Erythroblast (primary cell): ENCODE measurements around the gene SUGP2.

ENCODE experiments used
- DNase-seq, 2 experiments: peaks; one replicate each; lab custom pipeline; 2025; lab: John Stamatoyannopoulos, UW
- GATA1 ChIP-seq: IDR thresholded peaks from 2 replicates; pipeline ENCODE4 v1.6.1; 2011; ENCODE audit warnings: low read depth, mild to moderate bottlenecking, control low read depth, low read length, moderate library complexity
- POLR2A ChIP-seq: IDR thresholded peaks from 2 replicates; pipeline ENCODE4 v1.6.1; 2011; ENCODE audit warnings: mild to moderate bottlenecking, low read length

SUGP2 gene

DNA sequence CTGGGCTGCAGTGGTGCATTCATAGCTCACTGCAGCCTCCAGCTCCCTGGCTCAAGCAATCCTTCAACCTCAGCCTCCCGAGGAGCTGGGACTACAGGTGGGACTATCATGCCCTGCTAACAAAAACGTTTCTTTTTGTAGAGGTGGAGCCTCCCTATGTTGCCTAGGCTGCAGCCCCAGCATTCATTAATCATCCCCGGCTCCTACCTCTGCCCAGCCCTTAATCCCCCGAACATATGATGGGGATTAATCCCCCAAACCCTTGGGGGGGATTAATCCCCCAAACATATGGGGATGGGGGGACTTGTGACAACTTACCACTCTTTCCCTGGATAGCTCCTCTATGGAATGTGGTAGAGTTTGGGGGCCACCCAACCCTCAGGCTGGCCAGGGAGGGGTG lies 45.9 kb downstream of the SUGP2 start:
- DNase-seq = no peak
- no peak for TF ChIP-seq POLR2A
- TF ChIP-seq GATA1 = no peak

DNA sequence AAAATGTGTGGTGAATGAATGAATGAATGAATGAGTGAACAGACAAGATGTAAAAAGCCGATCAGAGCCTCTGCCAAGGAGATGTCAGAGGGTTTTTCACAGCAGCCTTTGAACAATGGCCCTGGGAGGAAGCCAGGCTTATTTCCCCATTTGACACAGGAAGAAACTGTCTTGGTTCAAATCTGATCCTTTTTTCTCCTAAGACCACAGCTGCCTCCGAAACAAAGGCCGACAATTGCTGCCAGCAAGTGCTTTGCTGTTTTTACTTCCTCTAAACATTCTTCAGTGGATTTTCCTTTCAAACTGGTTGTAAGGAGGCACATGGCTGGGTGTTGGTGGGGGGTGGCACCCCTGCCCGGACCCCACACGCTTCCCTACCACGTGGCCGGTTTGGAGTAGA lies 48.1 kb downstream of the SUGP2 start:
- no peak for DNase-seq
- TF ChIP-seq POLR2A (no peak), GATA1 (no peak)

DNA sequence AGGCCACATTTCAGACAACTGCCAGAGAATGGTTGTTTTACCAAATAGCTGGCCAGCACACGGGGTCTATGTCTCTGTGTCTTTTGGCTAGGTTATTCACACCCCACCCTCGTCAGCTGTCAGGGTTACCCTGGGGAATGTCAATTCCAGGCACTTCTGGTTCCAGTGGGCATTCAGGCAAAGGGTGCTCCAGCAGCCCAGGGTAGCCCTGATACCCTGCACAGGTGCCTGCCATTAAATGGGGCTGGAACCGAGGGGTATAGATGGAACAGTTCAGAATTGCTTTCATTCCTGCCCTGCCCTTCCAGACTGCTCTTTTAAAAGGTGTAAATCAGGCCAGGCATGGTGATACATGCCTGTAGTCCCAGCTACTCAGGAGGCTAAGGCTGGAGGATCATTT lies 49.1 kb downstream of the SUGP2 start:
- TF ChIP-seq GATA1 = no peak
- no peak for TF ChIP-seq POLR2A
- DNase-seq = no peak

DNA sequence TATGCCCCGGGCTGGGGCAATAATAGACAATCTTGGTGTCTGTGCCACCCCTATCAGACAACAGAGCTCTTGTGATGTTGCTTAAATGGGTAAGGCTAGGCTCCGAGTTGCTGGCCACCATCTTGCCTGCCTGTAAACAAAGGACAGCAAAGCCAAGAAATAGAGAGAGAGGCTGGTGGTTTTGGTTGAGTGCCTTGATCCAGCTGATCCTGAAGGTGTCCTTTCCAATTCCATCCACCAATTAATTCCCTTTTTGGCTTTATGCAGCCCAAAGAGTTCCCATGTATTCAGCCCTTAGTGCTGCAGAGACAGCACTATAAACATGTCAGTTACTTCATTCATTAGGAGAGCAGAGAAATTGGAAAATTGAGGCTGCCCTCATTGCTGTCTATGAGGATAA lies 50.6 kb downstream of the SUGP2 start:
- TF ChIP-seq GATA1 (no peak), POLR2A (no peak)
- no peak for DNase-seq

DNA sequence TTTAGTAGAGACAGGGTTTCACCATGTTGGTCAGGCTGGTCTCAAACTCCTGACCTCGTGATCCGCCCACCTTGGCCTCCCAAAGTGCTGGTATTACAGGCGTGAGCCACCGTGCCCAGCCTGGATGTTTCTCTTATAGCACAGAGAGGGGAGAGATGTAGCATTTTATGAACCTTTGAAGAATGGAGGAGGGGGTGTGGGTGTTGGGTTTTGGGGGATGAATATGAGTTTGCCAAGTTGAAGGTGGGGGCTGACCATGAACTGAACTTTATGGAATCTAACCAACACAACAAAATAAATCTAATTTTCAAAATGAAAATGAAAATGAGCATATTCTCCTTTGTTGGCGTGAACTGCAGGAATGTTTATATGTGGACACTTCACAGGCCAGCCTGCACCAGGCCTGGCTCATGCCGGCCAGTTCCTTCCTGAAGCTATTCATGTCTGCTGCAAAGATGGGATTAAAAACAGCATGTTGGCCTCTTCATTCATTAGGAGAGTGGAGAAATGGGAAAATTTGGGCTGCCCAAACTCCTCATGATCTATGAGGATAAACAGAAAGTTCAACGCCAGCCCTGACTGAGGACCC lies 52.8 kb downstream of the SUGP2 start:
- TF ChIP-seq POLR2A (no peak), GATA1 (no peak)
- DNase-seq = no peak

DNA sequence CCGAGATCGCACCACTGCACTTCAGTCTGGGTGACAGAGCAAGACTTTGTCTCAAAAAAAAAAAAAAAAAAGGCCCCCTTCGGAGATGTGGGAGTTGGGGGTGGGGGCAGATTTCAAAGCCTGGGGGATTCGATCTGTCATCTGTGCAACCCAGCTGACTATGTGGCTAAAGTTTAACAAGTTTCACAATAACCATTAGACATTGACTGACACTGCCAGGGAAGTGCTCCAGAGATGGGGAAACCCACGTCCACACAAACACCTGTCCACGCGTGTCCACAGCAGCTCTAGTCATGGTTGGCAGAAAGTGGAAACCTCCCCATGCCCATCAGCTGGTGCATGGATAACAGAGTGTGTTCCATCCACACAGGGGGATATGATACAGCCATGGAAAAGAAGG lies 54.7 kb downstream of the SUGP2 start:
- no peak for DNase-seq
- no peak for TF ChIP-seq POLR2A
- no peak for TF ChIP-seq GATA1

DNA sequence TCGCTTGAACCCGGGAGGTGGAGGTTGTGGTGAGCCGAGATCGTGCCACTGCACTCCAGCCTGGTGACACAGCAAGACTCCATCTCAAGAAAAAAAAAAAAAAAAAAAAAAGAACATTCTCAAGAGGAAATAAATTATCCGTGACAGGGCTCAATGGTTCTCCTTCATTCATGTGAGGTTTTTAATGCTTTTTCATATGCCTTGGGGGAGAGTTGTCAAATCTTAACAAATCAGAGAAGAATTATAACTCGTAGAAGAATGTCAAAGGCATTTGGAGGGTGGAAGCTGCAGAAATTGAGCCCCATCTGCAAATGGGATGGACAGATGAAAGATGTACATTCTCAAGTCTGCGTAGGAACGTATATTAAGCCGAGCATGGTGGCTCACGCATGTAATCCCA lies 57.4 kb downstream of the SUGP2 start:
- no peak for TF ChIP-seq POLR2A
- TF ChIP-seq GATA1 = no peak
- DNase-seq = no peak

DNA sequence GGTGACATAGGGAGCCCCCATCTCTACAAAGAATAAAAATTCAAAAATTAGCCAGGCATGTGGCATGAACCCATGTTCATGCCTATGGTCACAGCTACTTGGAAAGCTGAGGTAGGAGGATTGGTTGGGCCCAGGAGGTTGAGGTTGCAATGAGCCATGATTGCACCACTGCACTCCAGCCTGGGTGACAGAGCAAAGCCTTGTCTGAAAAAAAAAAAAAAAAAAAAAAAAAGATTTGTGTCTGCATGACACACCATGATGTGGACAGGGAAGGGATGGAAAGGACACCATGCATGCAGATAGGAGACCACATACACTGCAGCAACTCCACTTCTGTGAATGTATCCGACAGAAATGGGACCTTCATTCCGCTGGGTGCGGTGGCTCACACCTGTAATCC lies 58.3 kb downstream of the SUGP2 start:
- TF ChIP-seq POLR2A = no peak
- TF ChIP-seq GATA1 = no peak
- no peak for DNase-seq

DNA sequence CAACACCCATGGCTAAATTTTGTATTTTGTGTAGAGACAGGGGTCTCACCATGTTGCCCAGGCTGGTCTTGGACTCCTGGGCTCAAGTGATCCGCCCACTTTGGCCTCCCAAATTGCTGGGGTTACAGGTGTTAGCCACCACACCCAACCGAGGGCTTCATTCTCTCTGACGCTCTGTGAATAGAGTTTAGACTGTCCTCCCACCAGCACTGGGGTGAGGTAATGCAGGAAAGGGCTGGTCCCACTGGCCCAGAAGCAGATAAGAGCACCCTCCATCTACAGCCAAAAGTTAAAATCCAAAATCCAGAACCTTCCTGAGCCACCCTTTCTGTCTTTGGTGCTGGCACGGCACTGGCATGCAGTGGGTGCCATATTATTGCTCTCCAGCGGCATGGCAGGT lies 60.5 kb downstream of the SUGP2 start:
- DNase-seq = no peak

DNA sequence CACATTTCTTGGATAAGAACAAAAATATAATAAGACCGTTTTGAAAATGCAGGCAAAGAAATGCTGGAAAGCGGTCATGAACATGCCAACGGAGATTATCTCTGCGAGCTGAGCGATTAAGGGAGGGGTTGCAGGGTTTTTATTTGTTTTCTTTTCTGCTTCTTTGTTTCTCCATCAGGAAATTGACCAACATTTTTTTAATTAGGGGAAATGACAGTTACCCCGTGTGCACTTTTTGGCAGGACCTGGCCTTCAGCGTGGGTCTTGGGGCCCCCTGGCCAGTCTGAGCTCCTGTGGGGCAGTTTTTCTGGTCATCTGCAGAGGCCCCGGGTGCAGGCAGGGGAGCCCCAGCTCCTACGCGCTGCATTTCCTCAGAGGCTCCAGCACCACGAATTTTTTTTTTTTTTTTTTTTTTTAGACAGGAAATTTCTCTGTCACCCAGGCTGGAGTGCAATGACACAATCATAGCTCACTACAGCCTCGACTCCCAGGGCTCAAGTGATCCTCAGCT lies 61.0 kb downstream of the SUGP2 start:
- DNase-seq = no peak
- TF ChIP-seq POLR2A (no peak), GATA1 (no peak)

More for the DNA sequence above, 60.5 kb downstream of the SUGP2 start:
- TF ChIP-seq POLR2A (no peak), GATA1 (no peak)

DNA sequence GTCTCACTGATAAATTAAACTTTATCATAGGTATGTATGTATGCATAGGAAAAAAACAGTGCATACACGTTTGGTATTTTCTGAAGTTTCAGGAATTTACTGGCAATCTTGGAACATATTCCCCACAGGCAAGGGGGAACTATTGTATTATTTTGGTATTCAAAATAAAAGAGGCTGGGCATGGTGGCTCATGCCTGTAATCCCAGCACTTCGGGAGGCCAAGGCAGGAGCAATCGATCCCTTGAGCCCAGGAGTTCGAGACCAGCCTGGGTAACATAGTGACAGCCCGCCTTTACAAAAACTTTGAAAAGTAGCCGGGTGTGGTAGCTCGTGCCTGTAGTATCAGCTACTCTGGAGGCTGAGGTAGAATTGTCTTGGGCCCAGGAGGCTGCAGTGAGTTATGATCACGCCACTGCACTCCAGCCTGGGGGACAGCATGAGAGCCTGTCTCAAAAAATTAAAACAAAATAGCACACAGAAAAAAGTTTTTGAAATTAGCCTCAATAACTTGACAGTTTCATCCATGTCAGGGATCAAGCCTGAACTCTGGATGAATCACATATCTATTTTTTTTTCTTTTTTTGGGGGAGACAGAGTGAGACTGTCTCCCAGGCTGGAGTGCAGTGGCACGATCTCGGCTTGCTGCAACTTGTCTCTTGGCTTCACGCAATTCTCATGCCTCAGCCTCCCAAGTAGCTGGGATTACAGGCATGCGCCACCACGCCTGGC lies 63.2 kb downstream of the SUGP2 start:
- TF ChIP-seq GATA1 = no peak
- TF ChIP-seq POLR2A = no peak
- no peak for DNase-seq

DNA sequence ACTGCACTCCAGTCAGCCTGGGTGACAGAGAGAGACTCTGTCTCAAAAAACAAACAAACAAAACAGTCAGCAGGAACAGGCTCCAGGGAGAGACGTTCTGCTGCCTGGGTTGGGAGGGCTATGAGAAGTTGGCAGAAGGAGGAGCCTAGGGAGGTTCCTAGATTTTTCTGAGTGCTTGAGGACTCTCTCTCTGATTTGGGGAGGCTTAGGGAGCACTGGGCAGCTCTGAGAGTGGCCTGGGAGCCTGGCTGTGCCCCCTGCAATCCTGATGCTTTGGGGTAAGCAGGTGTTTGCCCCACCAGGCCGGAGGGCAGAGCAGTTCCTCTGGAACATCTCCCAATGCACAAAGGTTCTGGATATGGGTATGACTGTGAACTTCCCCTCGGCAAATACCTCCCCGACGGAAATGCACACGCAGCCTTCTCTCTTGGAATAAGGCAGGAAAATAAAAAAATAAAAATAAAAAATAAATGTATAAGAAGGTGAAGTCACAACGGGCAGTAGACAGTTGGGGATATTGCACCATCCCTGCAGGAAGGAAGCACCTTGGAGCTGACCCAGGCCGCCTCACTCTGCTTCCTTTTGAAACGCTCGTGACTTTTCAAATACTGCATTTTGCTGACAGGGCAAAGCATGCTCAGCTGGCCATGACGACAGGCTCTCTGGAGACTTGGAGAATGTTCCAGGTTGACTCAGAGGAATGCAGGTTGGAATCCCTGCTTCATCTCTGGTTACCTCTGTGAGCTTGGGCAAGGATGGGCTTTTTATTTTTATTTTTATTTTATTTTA lies 65.8 kb downstream of the SUGP2 start:
- TF ChIP-seq POLR2A = no peak
- TF ChIP-seq GATA1 = no peak
- no peak for DNase-seq

DNA sequence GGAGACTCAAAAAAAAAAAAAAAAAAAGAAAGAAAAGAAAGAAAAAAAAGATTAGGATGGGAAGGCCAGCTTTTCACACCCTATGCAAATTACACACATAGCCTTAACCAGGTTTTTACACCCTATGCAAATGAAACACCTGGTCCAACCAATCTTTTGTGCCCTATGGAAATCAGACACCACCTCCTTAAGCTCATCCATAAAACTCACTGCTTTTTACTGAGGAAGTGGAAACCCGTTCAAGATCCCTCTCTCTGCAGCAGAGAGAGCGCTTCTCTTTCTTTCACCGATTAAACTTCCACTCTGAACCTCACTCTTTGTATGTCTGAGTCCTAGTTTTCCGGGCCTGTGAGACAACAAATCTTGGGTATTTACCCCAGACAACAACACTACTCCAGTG lies 67.0 kb downstream of the SUGP2 start:
- DNase-seq = no peak
- TF ChIP-seq GATA1 (no peak), POLR2A (no peak)

DNA sequence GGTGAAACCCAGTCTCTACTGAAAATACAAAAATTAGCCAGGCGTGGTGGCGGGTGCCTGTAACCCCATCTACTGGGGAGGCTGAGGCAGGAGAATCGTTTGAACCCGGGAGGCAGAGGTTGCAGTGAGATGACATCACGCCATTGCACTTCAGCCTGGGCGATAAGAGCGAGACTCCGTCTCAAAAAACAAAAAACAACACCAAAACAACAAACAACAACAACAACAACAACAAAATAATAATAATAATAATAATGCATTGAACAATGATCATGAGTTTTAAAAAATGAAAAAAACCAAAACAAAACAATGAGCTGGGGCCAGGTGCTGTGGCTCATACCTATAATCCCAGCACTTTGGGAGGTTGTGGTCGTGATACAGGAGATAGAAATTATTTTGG lies 69.2 kb downstream of the SUGP2 start:
- DNase-seq = no peak

More for the DNA sequence above, 69.2 kb downstream of the SUGP2 start:
- TF ChIP-seq GATA1 (no peak), POLR2A (no peak)
